BE2C (cell line): ENCODE measurements around the gene TRANK1.
A peak's percentile ranks its signal among the peaks of the same experiment; 100 is the strongest.
"Not testable (repeated sequence)": the region's sequence is repeated elsewhere in the genome, so short reads cannot be mapped to it uniquely, and the experiment has no call there.

ENCODE experiments used
- DNase-seq: peaks from one replicate; pipeline ENCODE4 v3.0.0-alpha.2; 2020
- H3K27me3 ChIP-seq: fragments of 250-450 bp; sonication (Bioruptor Pico); 2 replicates; pipeline ENCODE4 v1.5.1; 2020; ENCODE audit warnings: mild to moderate bottlenecking
- H3K36me3 ChIP-seq: fragments of 250-450 bp; sonication (Bioruptor Pico); 2 replicates; pipeline ENCODE4 v1.5.1; 2020; ENCODE audit warnings: mild to moderate bottlenecking
- H3K4me1 ChIP-seq: fragments of 250-450 bp; sonication (Bioruptor Pico); 2 replicates; pipeline ENCODE4 v1.5.1; 2020
- H3K4me3 ChIP-seq: 2 replicates; pipeline ENCODE4 v1.5.1; 2011; ENCODE audit warnings: low read depth, low read length
- H3K9me3 ChIP-seq: fragments of 250-450 bp; sonication (Bioruptor Pico); 2 replicates; pipeline ENCODE4 v1.5.1; 2020
- TF ChIP-seq, protein P1 (sequence below): IDR thresholded peaks from 2 replicates; pipeline ENCODE4 v1.5.1; 2012; ENCODE audit warnings: mild to moderate bottlenecking, low read depth, low read length

Gene TRANK1

DNA sequence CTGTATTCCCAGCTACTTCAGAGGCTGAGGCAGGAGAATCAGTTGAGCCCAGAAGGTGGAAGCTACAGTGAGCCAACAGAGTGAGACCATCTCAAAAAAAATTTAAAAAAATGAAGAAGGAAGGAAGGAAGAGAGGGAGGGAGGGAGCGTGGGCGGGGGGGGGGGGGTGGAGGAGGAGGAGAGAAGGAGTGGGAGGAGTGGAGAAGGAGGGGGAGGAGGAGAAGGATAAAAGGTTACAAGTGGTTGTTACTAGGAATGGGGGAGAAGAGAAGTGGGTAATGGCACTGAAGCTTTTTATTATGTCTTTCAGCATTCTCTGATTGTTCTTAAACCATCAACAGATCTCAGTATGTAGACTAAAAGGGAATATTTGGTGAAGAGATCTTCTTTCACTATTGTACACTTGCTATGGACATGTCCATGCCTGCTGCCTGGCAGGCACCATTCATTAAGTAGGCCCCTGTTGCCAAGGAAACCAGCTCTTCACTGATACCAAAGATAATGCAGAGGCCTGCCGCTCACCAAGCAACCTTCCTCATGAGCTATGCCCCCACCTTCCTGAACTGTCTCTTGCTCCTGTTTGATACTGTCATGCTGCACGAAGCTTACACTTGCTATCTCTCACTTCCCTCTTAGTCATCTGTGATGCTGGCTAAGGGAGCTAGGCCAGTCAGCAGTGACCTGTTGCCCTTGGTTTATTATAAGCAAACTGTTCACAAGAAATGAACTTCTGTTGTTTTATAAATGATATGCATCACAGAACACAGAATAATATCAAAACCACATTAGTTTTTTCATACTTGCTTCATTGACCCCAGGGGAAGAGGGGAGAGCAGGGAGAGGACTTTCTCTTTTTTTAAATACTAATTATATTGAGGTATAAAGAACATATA lies 24.9 kb upstream of the TRANK1 start:
- peak; percentile 82 for DNase-seq
- H3K36me3 ChIP-seq = no peaks in the 10 kb centered on the region
- peaks cover 5% of the 10 kb centered on the region; the same call in 1 of the 2 replicates for H3K4me1 ChIP-seq

DNA sequence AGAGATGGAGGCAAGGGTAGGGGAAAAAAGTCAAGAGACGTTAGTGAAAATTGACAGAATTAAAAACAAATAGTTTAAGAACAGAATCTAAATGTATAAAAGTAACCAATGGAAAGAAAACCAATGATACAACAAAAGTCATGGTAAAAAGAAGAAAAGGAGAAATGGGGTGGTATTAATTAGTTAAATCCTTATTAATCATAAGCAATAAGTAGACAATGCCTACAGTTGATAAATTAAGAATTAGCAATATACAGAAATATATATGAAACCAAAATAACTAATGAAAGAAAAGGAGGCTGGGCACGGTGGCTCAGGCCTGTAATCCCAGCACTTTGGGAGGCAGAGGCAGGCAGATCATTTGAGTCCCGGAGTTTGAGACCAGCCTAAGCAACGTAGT lies 24.2 kb upstream of the TRANK1 start:
- DNase-seq = no peak
- Histone ChIP-seq H3K27me3 (no peaks in the 10 kb centered on the region), H3K4me3 (no peak overlapping the region), H3K4me1 (peaks cover 5% of the 10 kb centered on the region; the same call in 1 of the 2 replicates), H3K36me3 (no peaks in the 10 kb centered on the region), H3K9me3 (no peaks in the 10 kb centered on the region)
- TF ChIP-seq, protein P1, sequence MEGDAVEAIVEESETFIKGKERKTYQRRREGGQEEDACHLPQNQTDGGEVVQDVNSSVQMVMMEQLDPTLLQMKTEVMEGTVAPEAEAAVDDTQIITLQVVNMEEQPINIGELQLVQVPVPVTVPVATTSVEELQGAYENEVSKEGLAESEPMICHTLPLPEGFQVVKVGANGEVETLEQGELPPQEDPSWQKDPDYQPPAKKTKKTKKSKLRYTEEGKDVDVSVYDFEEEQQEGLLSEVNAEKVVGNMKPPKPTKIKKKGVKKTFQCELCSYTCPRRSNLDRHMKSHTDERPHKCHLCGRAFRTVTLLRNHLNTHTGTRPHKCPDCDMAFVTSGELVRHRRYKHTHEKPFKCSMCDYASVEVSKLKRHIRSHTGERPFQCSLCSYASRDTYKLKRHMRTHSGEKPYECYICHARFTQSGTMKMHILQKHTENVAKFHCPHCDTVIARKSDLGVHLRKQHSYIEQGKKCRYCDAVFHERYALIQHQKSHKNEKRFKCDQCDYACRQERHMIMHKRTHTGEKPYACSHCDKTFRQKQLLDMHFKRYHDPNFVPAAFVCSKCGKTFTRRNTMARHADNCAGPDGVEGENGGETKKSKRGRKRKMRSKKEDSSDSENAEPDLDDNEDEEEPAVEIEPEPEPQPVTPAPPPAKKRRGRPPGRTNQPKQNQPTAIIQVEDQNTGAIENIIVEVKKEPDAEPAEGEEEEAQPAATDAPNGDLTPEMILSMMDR = no peak

More for the DNA sequence above, 24.9 kb upstream of the TRANK1 start:
- H3K9me3 ChIP-seq = no peaks in the 10 kb centered on the region
- H3K27me3 ChIP-seq = no peaks in the 10 kb centered on the region
- TF ChIP-seq, protein P1 = no peak
- H3K4me3 ChIP-seq = no peak overlapping the region

DNA sequence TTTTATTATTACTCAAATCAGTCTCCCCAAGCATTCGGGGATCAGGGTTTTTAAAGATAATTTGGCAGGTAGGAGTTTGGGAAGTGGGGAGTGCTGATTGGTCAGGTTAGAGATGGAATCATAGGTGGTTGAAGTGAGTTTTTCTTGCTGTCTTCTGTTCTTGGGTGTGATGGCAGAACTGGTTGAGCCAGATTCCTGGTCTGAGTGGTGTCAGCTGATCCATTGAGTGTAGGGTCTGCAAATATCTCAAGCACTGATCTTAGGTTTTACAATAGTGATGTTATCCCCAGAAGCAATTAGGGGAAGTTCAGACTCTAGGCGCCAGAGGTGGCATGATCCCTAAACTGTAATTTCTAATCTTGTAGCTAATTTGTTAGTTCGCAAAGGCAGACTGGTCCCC lies 20.6 kb upstream of the TRANK1 start:
- no peak overlapping the region for H3K4me3 ChIP-seq
- no peak for DNase-seq

DNA sequence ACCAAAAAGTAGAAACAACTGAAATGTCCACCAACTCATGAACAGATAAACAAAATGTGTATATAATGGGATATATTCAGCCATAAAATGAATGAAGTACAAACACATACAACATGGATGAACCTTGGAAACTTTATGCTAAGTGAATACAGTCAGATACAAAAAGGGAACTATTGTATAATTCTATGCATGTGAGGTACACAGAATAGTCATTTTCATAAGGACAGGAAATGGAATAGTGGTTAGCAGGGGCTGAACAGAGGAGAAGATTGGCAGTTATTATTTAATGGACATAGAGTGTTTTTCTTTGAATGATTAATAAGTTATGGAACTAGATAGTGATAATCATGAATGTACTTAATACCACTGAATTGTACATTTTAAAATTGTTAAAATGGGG lies 20.0 kb upstream of the TRANK1 start:
- no peak for DNase-seq
- Histone ChIP-seq H3K36me3 (no peaks in the 10 kb centered on the region), H3K9me3 (no peaks in the 10 kb centered on the region)

More for the DNA sequence above, 20.6 kb upstream of the TRANK1 start:
- Histone ChIP-seq H3K4me1 (peaks cover 4% of the 10 kb centered on the region; the same call in 1 of the 2 replicates), H3K9me3 (no peaks in the 10 kb centered on the region), H3K27me3 (no peaks in the 10 kb centered on the region), H3K36me3 (no peaks in the 10 kb centered on the region)
- TF ChIP-seq, protein P1 = no peak

DNA sequence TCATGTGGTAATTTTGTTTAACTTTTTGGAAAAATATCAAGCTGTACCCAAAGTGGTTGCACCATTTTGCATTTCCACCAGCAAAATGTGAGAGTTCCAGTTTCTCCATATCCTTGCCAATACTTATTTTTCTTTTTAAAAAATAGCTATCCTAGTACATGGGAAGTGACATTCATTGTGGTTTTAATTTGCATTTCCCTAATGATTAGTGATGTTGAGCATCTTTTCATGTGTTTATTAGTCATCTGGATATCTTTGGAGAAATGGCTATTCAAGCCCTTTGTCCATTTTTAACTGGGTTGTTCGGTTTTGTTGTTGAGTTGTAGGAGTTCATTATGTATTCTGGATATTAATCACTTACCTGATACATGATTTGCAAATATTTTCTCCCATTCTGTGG lies 19.5 kb upstream of the TRANK1 start:
- Histone ChIP-seq H3K4me3 (no peak overlapping the region), H3K36me3 (no peaks in the 10 kb centered on the region), H3K27me3 (no peaks in the 10 kb centered on the region), H3K4me1 (no peaks in the 10 kb centered on the region; the same call in 1 of the 2 replicates), H3K9me3 (no peaks in the 10 kb centered on the region)
- DNase-seq = no peak
- TF ChIP-seq, protein P1 = no peak

More for the DNA sequence above, 20.0 kb upstream of the TRANK1 start:
- TF ChIP-seq, protein P1 = no peak
- no peaks in the 10 kb centered on the region; the same call in 1 of the 2 replicates for H3K4me1 ChIP-seq
- H3K27me3 ChIP-seq = no peaks in the 10 kb centered on the region
- H3K4me3 ChIP-seq = no peak overlapping the region

DNA sequence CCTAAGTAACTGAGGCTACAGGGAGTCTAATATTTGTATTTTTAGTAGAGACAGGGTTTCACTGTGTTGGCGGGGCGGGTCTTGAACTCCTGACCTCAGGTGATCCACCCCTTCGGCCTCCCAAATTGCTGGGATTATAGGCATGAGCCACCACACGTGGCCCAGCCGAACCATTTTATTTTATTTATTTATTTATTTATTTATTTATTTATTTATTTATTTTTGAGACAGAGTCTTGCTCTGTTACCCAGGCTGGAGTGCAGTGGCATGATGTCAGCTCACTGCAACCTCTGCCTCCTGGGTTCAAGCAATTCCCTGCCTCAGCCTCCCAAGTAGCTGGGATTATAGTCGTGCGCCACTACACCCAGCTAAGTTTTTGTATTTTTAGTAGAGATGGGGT lies 18.2 kb upstream of the TRANK1 start:
- not testable (repeated sequence) for H3K4me1 ChIP-seq, H3K9me3 ChIP-seq, H3K36me3 ChIP-seq, H3K27me3 ChIP-seq, DNase-seq, H3K4me3 ChIP-seq
